Ramos (cell line): Measurements from ENCODE around the gene TRIO.
"Not testable (repeated sequence)": the region's sequence is repeated elsewhere in the genome, so short reads cannot be mapped to it uniquely, and the experiment has no call there.

Source experiments
- in situ Hi-C: fragments of 300-500 bp; cut with MboI; formaldehyde crosslinking; loops from one replicate; pipeline ENCODE4 v1.14.3; 2022; ENCODE audit warnings: low sequenced_read_pairs; ENCODE audit not compliant: unreplicated experiment

Gene TRIO

GRCh38 chr5:14528115-14528514, 385.0 kb downstream of the TRIO start:
- in situ Hi-C loops, result no loop called here

- in situ Hi-C loops, result no loop called here
Observed at GRCh38 chr5:14528926-14529325, 385.8 kb downstream of the TRIO start.

- in situ Hi-C loops, result no loop called here
Observed at GRCh38 chr5:14531668-14532067, 388.5 kb downstream of the TRIO start.

- in situ Hi-C loops, result no loop called here
Observed at GRCh38 chr5:14532180-14532579, 389.0 kb downstream of the TRIO start.

GRCh38 chr5:14534773-14535172, 391.6 kb downstream of the TRIO start:
- in situ Hi-C loops, result no loop called here

GRCh38 chr5:14545308-14545707, 402.2 kb downstream of the TRIO start:
- in situ Hi-C loops, result no loop called here

- in situ Hi-C loops, result no loop called here
Observed at GRCh38 chr5:14545862-14546261, 402.7 kb downstream of the TRIO start.

GRCh38 chr5:14547666-14548065, 404.5 kb downstream of the TRIO start:
- in situ Hi-C loops, result no loop called here

GRCh38 chr5:14551211-14551610, 408.1 kb downstream of the TRIO start:
- in situ Hi-C loops, result no loop called here

- in situ Hi-C loops, result no loop called here
Observed at GRCh38 chr5:14552017-14552416, 408.9 kb downstream of the TRIO start.

GRCh38 chr5:14554288-14554687, 411.1 kb downstream of the TRIO start:
- in situ Hi-C loops, result not testable (repeated sequence)

- in situ Hi-C loops, result no loop called here
Observed at GRCh38 chr5:14556015-14556414, 412.9 kb downstream of the TRIO start.

GRCh38 chr5:14557203-14557770, 414.1 kb downstream of the TRIO start:
- in situ Hi-C loops, result no loop called here

GRCh38 chr5:14557791-14558415, 414.8 kb downstream of the TRIO start:
- in situ Hi-C loops, result no loop called here
